Esophagus muscularis mucosa (tissue), 4 donors: ENCODE results near the gene TANGO2. TPM values are rescaled to one million over a fixed set of nuclear protein-coding genes. Genes with fewer than 3 reads are reported as not detected.

Source experiments
- DNase-seq: peaks from one replicate; pipeline ENCODE4 v3.0.0-alpha.2; 2017; ENCODE audit errors: extremely low spot score
- H3K27ac ChIP-seq, 4 donors: fragments of 200-600 bp; sonication (generic); replicated peaks in 1 of 4; 1 replicate in 3 of 4; 2 replicates in 1 of 4; pipeline ENCODE4 v1.5.1; 2016 to 2019; ENCODE audit warnings: mild to moderate bottlenecking in 1 of 4
- H3K27me3 ChIP-seq, 4 donors: fragments of 200-600 bp; sonication (generic); one replicate each; pipeline versions ENCODE4 v1.5.1 to v1.6.0; 2016 to 2019
- H3K36me3 ChIP-seq, 4 donors: fragments of 200-600 bp; sonication (generic); one replicate each; pipeline ENCODE4 v1.5.1; 2016 to 2019
- H3K4me1 ChIP-seq, 4 donors: fragments of 200-600 bp; sonication (generic); one replicate each; pipeline ENCODE4 v1.5.1; 2016 to 2019
- H3K4me3 ChIP-seq, 4 donors: fragments of 200-600 bp; sonication (generic); 1 replicate in 2 of 4; 2 replicates in 2 of 4; pipeline ENCODE4 v1.5.1; 2016 to 2019; ENCODE audit warnings: mild to moderate bottlenecking in 4 of 4, moderate library complexity in 1 of 4
- H3K9me3 ChIP-seq, 4 donors: fragments of 200-600 bp; sonication (generic); 1 replicate in 3 of 4; 2 replicates in 1 of 4; pipeline ENCODE4 v1.5.1; 2016 to 2019
- CTCF ChIP-seq, 3 experiments: fragments of 200-600 bp in 2 of 3; fragments of 450-650 bp in 1 of 3; sonication (generic) in 2 of 3; IDR thresholded peaks; one replicate each; pipeline ENCODE4 v1.5.1; 2017 to 2019; ENCODE audit warnings: antibody characterized with exemption in 3 of 3, mild to moderate bottlenecking in 2 of 3, moderate library complexity in 1 of 3
- EP300 ChIP-seq: sonication (generic); formaldehyde crosslinking; IDR thresholded peaks from one replicate; pipeline ENCODE4 v1.6.1; 2017; ENCODE audit warnings: antibody characterized with exemption
- POLR2A ChIP-seq: fragments of 450-650 bp; IDR thresholded peaks from one replicate; pipeline ENCODE4 v1.6.1; 2017; ENCODE audit warnings: antibody characterized with exemption, moderate library complexity, mild to moderate bottlenecking, low read depth
- POLR2AphosphoS5 ChIP-seq, 2 donors: sonication (generic); formaldehyde crosslinking; IDR thresholded peaks; one replicate each; pipeline ENCODE4 v1.6.1; 2017; ENCODE audit warnings: antibody characterized with exemption in 2 of 2
- WGBS: methylation state at CpG from one replicate; pipeline ENCODE4 v1.1.5; 2018; 5-methylcytosine and 5-hydroxymethylcytosine counted together
- intact Hi-C: fragments of 100-400 bp; cut with DNase I; formaldehyde crosslinking; loops from one replicate; pipeline ENCODE4 v1.15.1; 2023
- total RNA-seq, 4 donors: library from RNA; depleted of rRNA; stranded (reverse); fragments of >200 nt; gene quantifications; one replicate each; pipeline versions ENCODE4 v1.1.0 to v1.2.1, GENCODE V29; 2016

TANGO2 gene
- total RNA-seq, 4 donors from 2014 or later = 37.1 to 44.4 (median 42.3) TPM

GRCh38 chr22:20038574-20038973 is 17.7 kb downstream of the TANGO2 start:
- Histone ChIP-seq H3K9me3 (no peaks in the 10 kb centered on the region), H3K4me1 (peaks cover 3 to 18% (median 17%) of the 10 kb centered on the region in 4 donors), H3K27ac (no peak overlapping the region), H3K36me3 (peaks cover 17 to 76% (median 68%) of the 10 kb centered on the region in 4 donors), H3K4me3 (no peak overlapping the region), H3K27me3 (no peaks in the 10 kb centered on the region)
- intact Hi-C loops = no loop called here
- TF ChIP-seq EP300 (no peak), POLR2AphosphoS5 (IDR thresholded peaks at IDR 0.05) (no peak), POLR2A (no peak), CTCF (IDR thresholded peaks at IDR 0.05) (no peak)
- 93% methylated on average over 7 of the region's 7 CpGs for WGBS
- DNase-seq = no peak

GRCh38 chr22:20039683-20040325 is 18.9 kb downstream of the TANGO2 start:
- H3K36me3 ChIP-seq = peaks cover 17 to 88% (median 80%) of the 10 kb centered on the region in 4 donors
- WGBS = 66% methylated on average over 6 of the region's 9 CpGs
- H3K9me3 ChIP-seq = no peaks in the 10 kb centered on the region
- no peak overlapping the region for H3K4me3 ChIP-seq
- no peak overlapping the region for H3K27ac ChIP-seq
- H3K27me3 ChIP-seq = no peaks in the 10 kb centered on the region
- H3K4me1 ChIP-seq = peaks cover 0 to 13% (median 9%) of the 10 kb centered on the region in 4 donors
- DNase-seq = no peak
- TF ChIP-seq POLR2AphosphoS5 (IDR thresholded peaks at IDR 0.05) = no peak
- TF ChIP-seq EP300 = no peak
- no peak for TF ChIP-seq POLR2A
- TF ChIP-seq CTCF (IDR thresholded peaks at IDR 0.05) = no peak
- intact Hi-C loops = no loop called here

- WGBS = 91% methylated on average over 6 of the region's 7 CpGs
- TF ChIP-seq CTCF (IDR thresholded peaks at IDR 0.05) = no peak
- no peak for TF ChIP-seq POLR2A
- no peak for TF ChIP-seq EP300
- TF ChIP-seq POLR2AphosphoS5 (IDR thresholded peaks at IDR 0.05) = no peak
These were observed 19.7 kb downstream of the TANGO2 start for GRCh38 chr22:20040327-20041200.

GRCh38 chr22:20043057-20043996 is 22.4 kb downstream of the TANGO2 start:
- intact Hi-C loops = no loop called here
- no peak overlapping the region for H3K4me3 ChIP-seq
- H3K4me1 ChIP-seq = peaks cover 0 to 6% (median 5%) of the 10 kb centered on the region in 4 donors
- no peak for DNase-seq
- TF ChIP-seq POLR2A (no peak), POLR2AphosphoS5 (IDR thresholded peaks at IDR 0.05) (no peak), CTCF (IDR thresholded peaks at IDR 0.05) (no peak), EP300 (no peak)
- WGBS = 95% methylated on average over 18 of the region's 26 CpGs
- H3K27me3 ChIP-seq = no peaks in the 10 kb centered on the region
- no peaks in the 10 kb centered on the region for H3K9me3 ChIP-seq
- no peak overlapping the region for H3K27ac ChIP-seq
- H3K36me3 ChIP-seq = peaks cover 6 to 96% (median 80%) of the 10 kb centered on the region in 4 donors

More at GRCh38 chr22:20040327-20041200, 19.7 kb downstream of the TANGO2 start:
- intact Hi-C loops = no loop called here
- peaks cover 17 to 92% (median 84%) of the 10 kb centered on the region in 4 donors for H3K36me3 ChIP-seq
- DNase-seq = no peak
- peaks cover 0 to 6% (median 5%) of the 10 kb centered on the region in 4 donors for H3K4me1 ChIP-seq
- H3K27me3 ChIP-seq = no peaks in the 10 kb centered on the region
- H3K27ac ChIP-seq = no peak overlapping the region
- no peaks in the 10 kb centered on the region for H3K9me3 ChIP-seq
- no peak overlapping the region for H3K4me3 ChIP-seq
